Nephron (organoid): ENCODE data around the gene METTL3.

ENCODE experiments used
- H3K27ac Mint-ChIP-seq, 3 experiments: 2 replicates each; pipeline ENCODE4 v1.8.0; 2020; ENCODE audit warnings: mixed read lengths in 3 of 3, mild to moderate bottlenecking in 2 of 3, moderate library complexity in 1 of 3
- H3K27me3 Mint-ChIP-seq: 2 replicates; pipeline ENCODE4 v1.8.0; 2021; ENCODE audit warnings: low read depth, mild to moderate bottlenecking, moderate library complexity, mixed read lengths
- H3K36me3 Mint-ChIP-seq: 2 replicates; pipeline ENCODE4 v1.8.0; 2020; ENCODE audit warnings: low read depth, mixed read lengths
- H3K4me1 Mint-ChIP-seq: 2 replicates; pipeline ENCODE4 v1.8.0; 2020; ENCODE audit warnings: mixed read lengths
- H3K4me3 Mint-ChIP-seq, 3 experiments: 2 replicates each; pipeline ENCODE4 v1.8.0; 2020; ENCODE audit warnings: mild to moderate bottlenecking in 3 of 3, mixed read lengths in 3 of 3, moderate library complexity in 2 of 3
- H3K9me3 Mint-ChIP-seq: 2 replicates; pipeline ENCODE4 v1.8.0; 2020; ENCODE audit warnings: mixed read lengths
- CTCF ChIP-seq, 3 experiments: fragments of 200-600 bp; sonication (generic); IDR thresholded peaks; one replicate each; pipeline ENCODE4 v1.5.0; 2021; ENCODE audit warnings: antibody characterized with exemption in 3 of 3; ENCODE audit not compliant: unreplicated experiment in 3 of 3

METTL3 gene

GRCh38 chr14:21536418-21537089 is 25.4 kb upstream of the METTL3 start:
- Mint-ChIP-seq H3K4me3 (peak overlapping the region; percentile 85 to 86 (median 86)), H3K27ac (peak overlapping the region; percentile 34 to 84 (median 84)), H3K9me3 (no peaks in the 10 kb centered on the region), H3K4me1 (peaks cover 17% of the 10 kb centered on the region), H3K27me3 (peaks cover 29% of the 10 kb centered on the region), H3K36me3 (no peaks in the 10 kb centered on the region)
- TF ChIP-seq CTCF (IDR thresholded peaks at IDR 0.05; ENCODE audit: unreplicated experiment in 3 of 3) = no peak

- peak overlapping the region; percentile 85 to 86 (median 86) for H3K4me3 Mint-ChIP-seq
- H3K4me1 Mint-ChIP-seq = peaks cover 17% of the 10 kb centered on the region
- peak overlapping the region; percentile 34 to 84 (median 84) for H3K27ac Mint-ChIP-seq
- H3K9me3 Mint-ChIP-seq = no peaks in the 10 kb centered on the region
- H3K36me3 Mint-ChIP-seq = no peaks in the 10 kb centered on the region
- TF ChIP-seq CTCF (IDR thresholded peaks at IDR 0.05; ENCODE audit: unreplicated experiment in 3 of 3) = no peak
- peaks cover 29% of the 10 kb centered on the region for H3K27me3 Mint-ChIP-seq
Measured at GRCh38 chr14:21535545-21536417, 24.6 kb upstream of the METTL3 start.

- Mint-ChIP-seq H3K36me3 (no peaks in the 10 kb centered on the region), H3K9me3 (no peaks in the 10 kb centered on the region), H3K27ac (peak overlapping the region in 2 of 3 experiments; percentile 44 to 69), H3K4me3 (peak overlapping the region; percentile 36 to 86 (median 60)), H3K4me1 (peaks cover 17% of the 10 kb centered on the region), H3K27me3 (peaks cover 29% of the 10 kb centered on the region)
- no peak for TF ChIP-seq CTCF (IDR thresholded peaks at IDR 0.05; ENCODE audit: unreplicated experiment in 3 of 3)
Measured at GRCh38 chr14:21534576-21534975, 23.4 kb upstream of the METTL3 start.

GRCh38 chr14:21533294-21533693 is 22.2 kb upstream of the METTL3 start:
- H3K4me3 Mint-ChIP-seq = no peak overlapping the region
- H3K27me3 Mint-ChIP-seq = peaks cover 29% of the 10 kb centered on the region
- no peaks in the 10 kb centered on the region for H3K9me3 Mint-ChIP-seq
- H3K27ac Mint-ChIP-seq = peak overlapping the region in 2 of 3 experiments; percentile 13 to 26
- no peaks in the 10 kb centered on the region for H3K36me3 Mint-ChIP-seq
- H3K4me1 Mint-ChIP-seq = peaks cover 20% of the 10 kb centered on the region
- no peak for TF ChIP-seq CTCF (IDR thresholded peaks at IDR 0.05; ENCODE audit: unreplicated experiment in 3 of 3)

GRCh38 chr14:21529515-21529914 is 18.4 kb upstream of the METTL3 start:
- H3K4me3 Mint-ChIP-seq = no peak overlapping the region
- no peaks in the 10 kb centered on the region for H3K9me3 Mint-ChIP-seq
- peaks cover 11% of the 10 kb centered on the region for H3K27me3 Mint-ChIP-seq
- H3K36me3 Mint-ChIP-seq = peaks cover 5% of the 10 kb centered on the region
- H3K27ac Mint-ChIP-seq = peak overlapping the region in 1 of 3 experiments; percentile 72
- H3K4me1 Mint-ChIP-seq = peaks cover 12% of the 10 kb centered on the region
- no peak for TF ChIP-seq CTCF (IDR thresholded peaks at IDR 0.05; ENCODE audit: unreplicated experiment in 3 of 3)
